Fibroblast of peridontal ligament (primary cell): Measurements from ENCODE around the gene PARP12.

Experiments
- DNase-seq: peaks from one replicate; pipeline ENCODE4 v3.0.0-alpha.2; 2010; ENCODE audit errors: extremely low read depth

The PARP12 gene

DNA sequence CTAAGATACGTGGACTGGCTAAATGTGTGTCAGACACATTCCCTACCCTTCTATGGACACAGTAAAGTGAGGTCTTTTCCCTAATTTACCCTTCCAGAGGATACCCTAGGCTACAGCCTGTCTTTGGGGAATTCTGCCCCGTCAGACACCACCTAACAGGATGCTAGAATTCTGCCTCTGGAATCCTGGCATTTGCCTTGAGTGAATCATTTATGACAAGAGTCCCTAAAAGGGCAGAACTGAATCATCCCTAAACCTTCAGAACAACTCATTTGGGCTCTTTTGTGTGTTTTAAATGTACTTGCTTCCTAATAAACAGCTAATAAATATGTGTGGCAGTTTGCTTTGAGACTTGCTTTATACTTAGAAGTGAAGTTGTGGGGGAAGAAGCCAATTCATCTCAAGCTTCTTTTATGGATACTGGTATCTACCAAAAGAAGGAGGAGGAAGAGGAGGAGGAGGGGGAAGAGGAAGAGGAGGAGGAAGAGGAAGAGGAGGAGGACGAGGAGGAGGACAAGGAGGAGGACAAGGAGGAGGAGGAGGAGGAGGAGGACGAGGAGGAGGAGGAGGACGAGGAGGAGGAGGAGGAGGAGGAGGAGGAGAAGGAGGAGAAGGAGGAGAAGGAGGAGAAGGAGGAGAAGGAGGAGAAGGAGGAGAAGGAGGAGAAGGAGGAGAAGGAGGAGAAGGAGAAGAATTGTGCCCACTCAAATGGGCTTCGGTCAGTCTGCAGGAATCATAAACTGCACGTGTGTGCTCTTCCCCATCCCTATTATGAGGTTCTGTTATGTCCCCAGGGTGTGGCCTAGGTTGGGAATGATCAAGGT lies 27.1 kb downstream of the PARP12 start:
- peak; percentile 53 for DNase-seq

DNA sequence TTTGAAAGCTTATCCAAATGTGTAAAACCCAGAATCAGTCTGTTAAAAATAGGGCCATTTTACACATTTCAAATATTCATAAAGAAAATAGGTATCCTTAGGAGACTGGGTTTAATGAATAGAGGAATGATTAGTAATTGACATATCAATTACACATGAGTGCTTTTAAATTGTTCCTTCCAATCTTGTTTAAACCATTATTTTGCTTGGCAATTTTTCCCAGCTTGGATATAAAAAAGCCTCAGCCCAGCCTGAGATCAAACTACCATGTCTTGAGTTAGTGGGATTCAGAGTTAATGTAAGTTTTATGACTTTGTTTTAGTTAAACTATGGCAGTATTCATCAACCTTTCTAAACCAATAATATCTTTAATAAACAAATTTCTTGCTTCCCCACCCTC lies 28.3 kb downstream of the PARP12 start:
- no peak for DNase-seq

DNA sequence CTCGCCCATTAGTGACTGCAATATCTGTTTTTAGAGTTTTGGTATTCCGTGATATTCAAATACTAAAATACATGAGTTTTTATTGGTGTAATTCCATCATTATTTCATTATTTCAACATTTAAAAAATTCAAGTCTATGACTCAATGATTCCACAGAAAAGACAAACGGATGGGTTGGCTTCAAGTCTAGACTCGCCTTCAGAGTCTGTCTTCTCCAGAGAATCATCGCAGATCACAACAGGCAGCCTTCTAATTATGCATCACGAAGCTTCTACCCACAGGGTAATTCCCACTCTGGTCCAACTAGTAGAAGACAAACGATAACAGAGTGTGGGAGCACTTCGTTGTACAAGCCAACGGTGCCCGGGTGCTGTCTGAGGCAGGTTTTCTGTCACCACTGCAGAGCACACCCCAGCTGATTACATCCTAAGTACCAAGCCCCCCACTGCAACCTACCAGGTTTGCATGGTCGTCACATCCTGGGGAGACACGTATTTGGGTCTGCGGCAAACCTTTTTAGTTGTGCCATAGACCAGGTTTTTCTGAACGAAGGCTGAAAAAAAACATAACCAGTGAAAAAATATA lies 28.9 kb downstream of the PARP12 start:
- no peak for DNase-seq

DNA sequence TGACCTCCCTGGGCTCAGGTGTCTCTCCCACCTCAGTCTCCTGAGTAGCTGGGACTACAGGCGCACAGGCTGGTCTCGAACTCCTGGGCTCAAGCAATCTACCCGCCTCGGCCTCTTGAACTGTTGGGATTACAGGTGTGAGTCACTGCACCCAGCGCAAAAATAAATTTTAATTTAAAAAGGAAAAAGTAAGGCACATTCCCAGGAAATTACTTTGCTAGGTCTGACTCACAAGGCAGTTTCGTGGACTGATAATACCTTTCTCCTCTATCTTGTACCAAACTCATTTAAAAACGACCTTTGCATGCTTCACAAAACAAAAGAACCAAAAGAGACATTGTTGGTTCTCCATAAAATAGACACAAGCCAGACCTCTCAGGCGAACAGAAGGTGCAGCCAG lies 29.7 kb downstream of the PARP12 start:
- no peak for DNase-seq

DNA sequence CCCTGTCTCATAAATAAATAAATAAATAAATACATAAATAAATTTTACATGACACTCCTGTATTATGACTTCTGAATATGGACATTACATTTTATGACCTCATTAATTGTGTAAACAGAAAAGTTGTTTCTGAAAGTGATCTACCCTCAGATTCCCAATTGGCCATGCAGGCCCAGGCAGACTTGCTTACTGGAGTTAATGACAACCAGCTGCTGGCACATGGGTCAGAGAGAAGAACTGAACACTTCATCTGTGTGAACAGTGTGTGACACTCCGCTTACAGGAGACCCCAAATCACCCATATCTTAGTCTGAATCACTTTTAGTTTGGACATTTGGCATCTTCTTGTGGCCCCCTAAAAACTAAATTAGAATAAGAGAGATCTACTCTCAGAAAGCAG lies 31.4 kb downstream of the PARP12 start:
- DNase-seq, result peak; percentile 75

DNA sequence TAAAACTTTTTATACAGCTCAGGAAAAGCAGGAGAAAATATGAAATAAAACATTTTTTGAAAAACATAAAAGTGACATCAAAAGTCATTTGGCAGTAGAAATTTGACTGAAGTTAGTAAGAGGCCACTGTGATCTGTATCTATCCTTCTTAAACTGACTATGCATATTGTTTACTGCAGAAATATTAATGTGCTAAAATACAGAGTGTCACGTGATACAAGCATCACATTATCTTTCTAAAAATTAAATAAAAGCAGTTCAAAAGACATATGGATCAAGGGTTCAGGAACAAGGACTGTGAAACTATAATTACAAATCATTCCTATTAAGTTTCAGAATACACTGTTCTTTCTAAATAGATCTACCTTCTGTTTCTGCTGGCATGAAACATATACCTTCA lies 33.7 kb downstream of the PARP12 start:
- no peak for DNase-seq

DNA sequence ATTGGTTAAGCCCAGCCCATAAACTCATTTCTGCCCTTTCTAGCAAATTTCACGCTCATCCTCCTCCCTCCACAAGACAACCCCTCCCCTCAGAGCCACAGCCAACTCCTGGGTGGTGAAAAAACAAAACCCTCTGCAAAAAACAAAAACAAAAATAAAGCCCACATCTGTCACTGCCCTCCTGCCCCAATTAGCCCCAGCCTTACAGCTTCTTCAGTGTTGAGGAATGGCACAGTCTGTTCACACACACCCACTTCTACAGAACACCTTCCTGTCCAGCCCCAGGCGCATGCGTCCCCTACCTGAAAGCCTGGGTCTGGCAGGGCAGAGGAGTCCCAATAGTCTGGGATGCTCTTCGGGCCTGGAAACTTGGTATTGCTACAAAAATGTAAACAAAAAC lies 34.4 kb downstream of the PARP12 start:
- no peak for DNase-seq

DNA sequence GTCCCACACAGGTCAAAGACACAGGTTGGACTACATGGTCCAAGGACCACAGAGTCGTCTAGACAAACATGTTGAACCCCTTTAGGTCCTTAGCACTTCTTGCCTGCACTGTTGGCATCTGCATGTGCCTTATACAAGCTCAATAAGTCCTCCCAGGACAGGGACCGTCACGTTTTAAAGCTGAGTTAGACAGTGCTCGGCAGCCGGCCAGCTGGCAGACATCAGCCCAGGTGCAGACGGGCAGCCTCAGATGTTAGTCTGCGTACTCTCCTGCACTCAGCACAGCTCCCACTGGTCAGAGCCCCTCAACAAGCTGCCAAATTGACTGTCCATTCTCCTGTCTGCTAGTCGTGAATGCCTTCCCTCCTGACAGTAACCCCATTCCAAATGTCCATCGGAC lies 34.9 kb downstream of the PARP12 start:
- no peak for DNase-seq

DNA sequence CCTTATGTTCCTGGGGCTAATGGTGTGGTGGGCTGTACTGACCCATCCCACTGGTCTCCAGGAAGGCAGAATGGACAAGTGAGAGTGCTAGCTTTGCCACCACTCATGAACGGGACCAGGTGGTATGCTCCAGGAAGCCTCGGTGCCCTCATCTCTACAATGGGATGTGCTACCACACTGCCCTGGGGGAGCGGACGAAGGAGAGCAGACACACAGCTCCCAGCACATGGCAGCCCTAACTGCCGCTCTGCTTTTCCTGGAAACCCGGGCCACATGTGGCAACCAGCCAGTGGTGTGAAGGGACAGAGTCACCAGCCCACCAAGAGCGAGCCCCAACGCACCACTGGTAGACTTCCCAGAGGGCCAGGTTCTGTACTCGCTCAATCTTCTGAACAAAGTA lies 35.8 kb downstream of the PARP12 start:
- no peak for DNase-seq

DNA sequence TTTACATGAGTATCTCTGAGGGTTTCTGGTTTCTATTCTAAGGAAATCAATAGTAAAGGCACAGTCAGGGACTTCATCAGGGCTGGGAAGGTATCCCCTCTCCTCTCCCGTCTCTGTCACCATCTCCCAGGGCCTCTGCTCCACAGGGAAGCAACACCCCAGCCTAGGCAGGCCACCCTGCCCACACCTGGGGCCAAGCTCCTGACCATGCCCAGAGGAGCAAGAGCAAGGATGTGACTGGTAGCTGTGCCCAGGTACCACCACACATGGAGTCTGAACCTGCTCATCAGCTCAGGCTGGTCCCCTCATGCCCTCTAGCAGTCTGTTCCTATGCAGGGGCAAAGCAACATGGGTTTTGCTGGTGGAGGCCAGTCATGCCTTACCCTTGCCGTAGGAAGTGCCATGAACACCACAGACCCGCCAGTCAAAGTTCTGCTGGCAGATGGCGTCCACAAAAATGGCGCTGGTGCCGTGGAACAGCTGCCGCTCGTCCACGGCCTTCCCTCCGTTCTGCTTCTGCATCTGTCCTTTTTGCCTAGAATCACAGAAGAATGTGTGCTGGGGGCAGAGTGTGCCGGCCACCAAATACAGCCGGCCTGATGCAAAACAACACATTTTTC lies 36.8 kb downstream of the PARP12 start:
- DNase-seq, result no peak

DNA sequence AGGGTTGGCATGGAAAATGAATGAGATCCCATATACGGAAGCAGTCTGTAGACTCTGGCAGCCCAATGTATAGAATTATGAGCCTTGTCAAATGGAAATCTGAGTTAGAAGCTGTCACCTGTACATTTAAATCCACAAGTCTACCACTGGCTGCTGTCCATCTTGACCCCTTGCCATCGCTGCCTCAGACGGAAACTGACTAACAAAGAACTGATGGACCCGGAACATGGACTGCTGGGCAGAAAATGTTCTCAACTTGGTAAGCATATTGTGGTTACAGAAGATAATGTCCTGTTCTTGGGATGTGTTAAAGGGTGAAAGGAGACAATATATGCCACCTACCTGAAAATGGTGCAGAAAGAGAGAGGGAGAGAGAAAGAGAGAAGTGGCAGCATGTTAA lies 37.5 kb downstream of the PARP12 start:
- DNase-seq, result no peak

DNA sequence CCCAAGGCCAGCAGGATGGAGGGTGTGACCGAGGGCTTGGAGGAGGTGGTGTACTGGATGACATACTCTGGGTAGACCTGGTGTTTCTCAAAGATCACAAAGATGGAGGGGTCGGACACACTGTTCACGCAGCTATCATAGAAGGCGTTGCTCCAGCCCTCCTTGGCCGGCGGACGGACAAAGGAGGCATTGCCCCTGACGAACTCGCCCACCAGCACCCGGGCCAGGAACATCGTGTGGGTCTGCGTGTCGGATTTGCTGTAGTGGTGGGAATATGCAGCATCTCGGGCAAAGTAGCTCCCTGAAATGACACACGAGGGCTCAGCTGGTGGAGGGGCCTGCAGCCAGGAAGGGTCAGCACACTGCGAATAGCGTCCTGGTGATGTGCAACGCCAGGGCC lies 38.2 kb downstream of the PARP12 start:
- DNase-seq, result no peak

DNA sequence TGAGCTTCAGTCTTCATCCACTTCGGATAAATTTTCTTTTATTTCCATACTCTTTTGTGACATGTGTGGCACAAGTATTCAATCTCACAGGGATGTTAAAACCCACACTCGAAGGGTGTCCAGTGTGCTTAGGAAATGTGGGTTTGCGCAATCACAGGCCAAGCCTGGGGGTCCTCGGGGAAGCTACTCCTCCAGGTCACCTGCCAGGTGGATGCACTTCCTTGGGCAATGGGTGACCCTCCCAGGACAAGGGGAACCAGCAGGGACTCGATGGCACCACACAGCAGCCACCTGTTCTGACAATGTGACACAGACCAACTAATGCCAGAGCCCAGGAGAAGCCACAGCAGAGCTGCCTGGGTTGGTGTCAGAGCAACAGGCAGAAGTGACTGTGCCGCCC lies 39.0 kb downstream of the PARP12 start:
- DNase-seq, result no peak

DNA sequence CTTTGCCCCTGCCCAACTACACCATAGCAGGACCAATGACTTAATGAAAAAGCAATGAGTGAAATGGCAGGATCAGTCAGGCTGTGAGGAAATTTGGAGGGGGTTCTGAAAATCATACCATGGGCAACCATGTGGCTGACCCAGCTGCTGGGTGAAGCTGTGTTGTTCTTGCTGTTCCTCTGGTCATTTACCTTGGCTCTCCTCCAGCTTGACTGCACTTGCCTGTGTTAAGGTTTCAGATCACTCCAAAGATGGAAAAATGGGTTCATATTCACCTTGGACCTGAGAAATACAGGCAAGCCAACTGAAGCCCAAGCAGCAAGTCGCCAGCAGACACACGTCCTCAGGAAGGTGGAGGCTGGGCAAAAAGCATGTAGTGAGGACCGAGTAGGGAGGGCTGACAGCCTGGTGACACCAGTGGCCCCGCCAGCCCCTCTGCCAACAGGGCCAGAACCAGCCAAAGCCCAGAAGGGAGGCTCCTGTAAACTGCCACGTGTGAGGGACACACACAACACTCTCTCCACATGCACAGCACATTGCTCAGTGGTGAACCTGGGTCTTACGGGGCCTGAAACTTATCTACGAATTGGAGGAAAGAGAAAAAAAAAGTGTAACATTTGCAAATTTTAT lies 40.1 kb downstream of the PARP12 start:
- DNase-seq, result no peak

DNA sequence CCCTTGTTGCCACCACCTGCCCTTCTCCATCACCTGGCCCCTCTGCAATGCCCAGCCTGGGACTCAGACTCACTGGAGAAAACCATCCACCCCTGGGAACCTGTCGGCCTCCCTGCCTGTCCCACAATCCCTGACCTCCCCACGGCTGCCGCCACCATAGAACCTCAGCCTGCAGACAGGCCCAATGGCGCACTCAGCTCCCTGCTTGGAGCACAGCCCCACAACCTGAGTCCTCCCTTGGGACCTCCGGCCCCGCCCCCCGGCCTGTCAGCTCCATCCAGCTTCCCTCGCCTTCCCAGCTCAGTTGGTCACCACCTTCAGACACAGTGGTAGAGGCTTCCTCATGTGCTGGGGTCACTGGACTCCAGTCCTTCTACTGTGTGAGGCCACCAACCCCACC lies 41.1 kb downstream of the PARP12 start:
- DNase-seq, result no peak

DNA sequence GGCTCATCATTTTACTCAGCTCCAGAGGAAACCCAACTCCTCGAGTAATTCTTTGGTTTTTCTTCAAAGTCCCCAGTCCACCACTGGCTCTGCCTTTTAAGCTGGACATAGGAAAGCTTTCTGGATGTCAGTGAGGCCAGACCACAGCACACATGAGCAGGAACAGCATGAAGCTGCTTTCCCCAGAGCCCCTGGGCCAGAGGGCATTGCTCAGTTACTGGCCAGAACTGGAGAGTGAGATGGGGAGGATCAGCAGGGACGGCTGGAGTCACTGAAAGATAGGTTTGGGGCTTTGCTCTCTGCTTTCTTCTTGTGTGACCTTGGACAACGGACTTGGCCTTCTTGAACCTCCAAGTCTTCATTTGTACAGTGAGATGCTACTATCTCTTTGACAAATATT lies 43.1 kb downstream of the PARP12 start:
- DNase-seq, result no peak

DNA sequence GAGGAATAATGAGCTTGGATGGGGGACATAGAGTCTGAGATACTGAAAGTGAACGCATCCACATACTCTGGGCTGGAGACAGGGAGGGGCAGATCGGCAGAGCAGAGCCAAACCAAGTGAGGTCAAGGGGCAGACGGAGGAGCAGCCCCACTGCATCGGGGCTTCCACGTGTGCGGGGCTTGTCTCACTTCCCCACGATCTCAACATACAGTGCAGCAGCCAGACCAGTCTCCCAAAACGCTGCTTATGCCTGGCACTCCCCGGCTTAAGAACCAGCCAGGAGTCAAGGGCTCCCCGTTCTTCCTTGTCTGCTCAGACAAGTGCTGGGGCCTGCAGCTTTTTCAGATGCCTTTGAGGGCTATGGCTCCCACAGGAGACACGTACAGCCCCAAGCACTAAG lies 43.6 kb downstream of the PARP12 start:
- no peak for DNase-seq

DNA sequence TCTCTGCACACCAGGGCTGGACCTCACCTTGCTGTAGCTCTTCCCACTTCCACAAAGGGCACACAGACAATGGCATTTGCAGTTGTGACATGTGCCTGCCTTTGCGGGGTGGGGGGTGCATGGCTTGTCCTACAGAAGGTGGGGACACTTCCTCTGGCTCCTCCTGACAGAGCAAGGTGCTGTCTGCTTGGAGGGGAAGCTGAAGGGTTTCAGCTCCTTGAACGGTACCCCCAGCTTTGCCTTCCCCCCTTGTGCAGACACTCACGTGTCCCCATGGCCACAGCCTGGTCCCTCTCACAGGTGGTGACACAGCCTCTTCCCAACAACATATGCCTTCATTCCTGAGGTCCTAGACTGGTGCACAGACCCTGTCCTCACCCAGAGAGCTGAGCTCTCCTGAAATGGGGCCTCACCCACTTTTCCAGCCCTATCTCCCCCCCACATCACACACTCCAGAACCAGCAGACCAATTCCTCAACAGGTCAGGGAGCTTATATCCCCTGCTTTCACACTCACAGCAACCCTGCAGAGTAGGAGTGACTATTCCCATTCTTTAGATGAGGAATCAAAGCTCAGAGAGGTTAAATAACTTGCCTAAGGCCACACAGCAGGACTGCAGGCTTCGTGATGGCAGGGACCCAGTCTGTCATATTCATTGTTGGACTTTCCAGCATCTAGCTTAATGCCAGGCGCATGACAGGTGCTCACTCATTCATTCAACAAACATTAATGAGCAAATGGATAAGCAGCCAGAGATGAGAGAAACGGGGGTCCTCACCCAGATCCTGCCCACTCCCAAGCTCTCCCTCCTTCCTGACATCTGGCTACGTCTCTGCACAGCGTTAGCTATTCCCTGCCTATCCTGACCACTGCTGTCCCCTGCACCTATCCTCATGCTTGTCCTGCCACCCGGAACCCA lies 44.4 kb downstream of the PARP12 start:
- DNase-seq, result no peak

DNA sequence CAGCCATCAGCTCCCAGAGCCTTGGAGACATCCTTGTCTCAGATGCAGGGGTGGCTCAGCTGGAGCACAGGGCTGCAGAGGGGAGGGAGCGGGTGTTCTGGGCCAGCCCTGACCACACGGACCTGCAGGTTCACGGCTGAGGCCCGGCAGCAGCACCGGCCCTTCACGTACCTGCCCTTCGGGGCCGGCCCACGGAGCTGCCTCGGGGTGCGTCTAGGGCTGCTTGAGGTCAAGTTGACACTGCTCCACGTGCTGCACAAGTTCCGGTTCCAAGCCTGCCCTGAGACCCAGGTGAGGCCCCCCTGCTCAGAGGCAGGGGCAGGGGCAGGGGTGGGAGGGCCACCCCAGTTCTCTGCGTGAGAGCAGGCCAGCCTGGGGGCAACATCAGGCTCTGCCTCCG lies 45.2 kb downstream of the PARP12 start:
- no peak for DNase-seq

DNA sequence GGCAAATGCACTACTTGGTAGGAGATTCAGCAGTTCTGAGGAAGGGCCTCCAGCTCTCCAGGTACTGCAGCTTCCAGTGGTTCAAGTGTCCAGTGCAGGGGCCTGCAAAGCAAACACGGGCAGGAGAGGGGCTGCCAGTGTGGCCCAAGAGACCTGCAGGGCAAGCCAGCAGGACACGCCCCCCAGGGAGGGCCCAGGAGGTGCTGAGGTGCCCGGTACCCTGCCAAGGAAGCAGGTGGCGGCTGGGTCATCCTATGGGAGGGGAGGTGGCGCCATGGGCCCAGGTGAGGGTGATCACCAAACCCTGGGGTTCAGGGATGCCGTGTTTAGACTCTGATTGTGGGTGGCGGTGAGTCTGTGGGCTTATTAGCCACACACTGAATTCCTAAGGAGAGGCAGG lies 45.7 kb downstream of the PARP12 start:
- no peak for DNase-seq

DNA sequence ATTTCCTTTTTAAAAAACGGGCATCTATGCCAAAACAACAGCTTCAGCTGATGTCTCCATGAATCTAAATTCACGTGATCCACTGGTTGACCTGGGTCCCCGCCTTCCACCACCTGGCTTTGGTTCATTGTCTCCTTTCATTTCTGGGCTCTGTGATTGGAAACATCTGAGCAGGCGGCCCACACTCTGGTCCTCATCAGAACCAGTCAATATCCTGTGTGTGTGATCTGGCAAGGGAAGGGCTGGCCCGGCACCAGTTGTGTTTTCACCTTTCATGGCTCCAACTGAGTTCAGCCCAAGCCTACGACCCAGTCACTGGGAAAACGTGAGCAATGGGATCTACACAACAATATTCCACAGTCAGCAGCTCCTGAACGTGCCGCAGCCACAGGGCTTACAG lies 46.2 kb downstream of the PARP12 start:
- DNase-seq, result no peak

DNA sequence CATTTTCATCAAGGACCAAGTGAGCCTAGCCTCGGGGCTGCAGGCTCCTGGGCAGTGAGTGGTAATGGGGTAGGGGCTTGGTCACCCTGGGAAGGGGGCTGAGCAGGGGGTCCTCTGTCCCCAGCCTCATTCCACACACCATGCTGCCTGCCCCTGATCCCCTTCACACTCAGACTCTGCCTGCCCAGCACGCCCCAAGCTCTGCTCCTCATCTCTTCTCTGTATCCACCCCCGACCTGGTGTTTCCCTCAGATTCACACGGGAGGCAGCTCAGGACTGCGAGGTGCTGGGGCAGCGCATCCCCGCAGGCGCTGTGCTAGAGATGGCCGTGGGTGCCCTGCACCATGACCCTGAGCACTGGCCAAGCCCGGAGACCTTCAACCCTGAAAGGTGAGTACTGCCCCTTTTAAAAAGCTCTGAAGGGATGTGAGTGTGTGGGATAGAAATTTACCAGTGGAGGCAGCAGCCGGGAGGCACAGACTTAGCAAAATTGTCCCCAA lies 47.2 kb downstream of the PARP12 start:
- DNase-seq, result no peak
